ENCODE results near the gene SLC6A16.

SLC6A16 gene

GRCh38 chr19:49342291-49342721 is 17.3 kb upstream of the SLC6A16 start:
- H3K27me3 ChIP-seq (replicated peaks; ENCODE audit: control insufficient read depth, insufficient read depth, low read length): no peaks in the 10 kb centered on the region
- no peaks in the 10 kb centered on the region for H3K9me3 ChIP-seq (ENCODE audit: control insufficient read depth, low read length)
- H3K36me3 ChIP-seq (ENCODE audit: control insufficient read depth, insufficient read depth, low read length, severe bottlenecking): peaks cover 43% of the 10 kb centered on the region
- no peak overlapping the region for H3K9ac ChIP-seq (ENCODE audit: low read length)
- peaks cover 3% of the 10 kb centered on the region for H3K4me1 ChIP-seq (ENCODE audit: control insufficient read depth, insufficient read depth, low read length)
- no peak for DNase-seq (ENCODE audit: low read depth)
- H3K4me3 ChIP-seq (ENCODE audit: low read length): no peak overlapping the region

GRCh38 chr19:49340865-49341718 is 16.1 kb upstream of the SLC6A16 start:
- DNase-seq (ENCODE audit: low read depth): no peak
- no peak overlapping the region for H3K9ac ChIP-seq (ENCODE audit: low read length)
- no peak overlapping the region for H3K4me3 ChIP-seq (ENCODE audit: low read length)
- no peaks in the 10 kb centered on the region for H3K27me3 ChIP-seq (replicated peaks; ENCODE audit: control insufficient read depth, insufficient read depth, low read length)
- no peaks in the 10 kb centered on the region for H3K9me3 ChIP-seq (ENCODE audit: control insufficient read depth, low read length)
- peaks cover 3% of the 10 kb centered on the region for H3K4me1 ChIP-seq (ENCODE audit: control insufficient read depth, insufficient read depth, low read length)
- H3K36me3 ChIP-seq (ENCODE audit: control insufficient read depth, insufficient read depth, low read length, severe bottlenecking): peaks cover 34% of the 10 kb centered on the region

GRCh38 chr19:49340069-49340864 is 15.3 kb upstream of the SLC6A16 start:
- peaks cover 34% of the 10 kb centered on the region for H3K36me3 ChIP-seq (ENCODE audit: control insufficient read depth, insufficient read depth, low read length, severe bottlenecking)
- H3K9ac ChIP-seq (ENCODE audit: low read length): no peak overlapping the region
- no peaks in the 10 kb centered on the region for H3K27me3 ChIP-seq (replicated peaks; ENCODE audit: control insufficient read depth, insufficient read depth, low read length)
- H3K9me3 ChIP-seq (ENCODE audit: control insufficient read depth, low read length): no peaks in the 10 kb centered on the region
- H3K4me3 ChIP-seq (ENCODE audit: low read length): peak overlapping the region; percentile 50
- peaks cover 3% of the 10 kb centered on the region for H3K4me1 ChIP-seq (ENCODE audit: control insufficient read depth, insufficient read depth, low read length)
- peak; percentile 19 for DNase-seq (ENCODE audit: low read depth)

- peak overlapping the region; percentile 29 for H3K9ac ChIP-seq (ENCODE audit: low read length)
- peaks cover 26% of the 10 kb centered on the region for H3K36me3 ChIP-seq (ENCODE audit: control insufficient read depth, insufficient read depth, low read length, severe bottlenecking)
- H3K4me1 ChIP-seq (ENCODE audit: control insufficient read depth, insufficient read depth, low read length): peaks cover 3% of the 10 kb centered on the region
- H3K27me3 ChIP-seq (replicated peaks; ENCODE audit: control insufficient read depth, insufficient read depth, low read length): no peaks in the 10 kb centered on the region
- peak overlapping the region; percentile 50 for H3K4me3 ChIP-seq (ENCODE audit: low read length)
- H3K9me3 ChIP-seq (ENCODE audit: control insufficient read depth, low read length): no peaks in the 10 kb centered on the region
- peak; percentile 33 for DNase-seq (ENCODE audit: low read depth)
Measured at GRCh38 chr19:49339301-49340068, 14.5 kb upstream of the SLC6A16 start.

- peak; percentile 14 for DNase-seq (ENCODE audit: low read depth)
- peak overlapping the region; percentile 29 for H3K9ac ChIP-seq (ENCODE audit: low read length)
- peak overlapping the region; percentile 50 for H3K4me3 ChIP-seq (ENCODE audit: low read length)
- no peaks in the 10 kb centered on the region for H3K27me3 ChIP-seq (replicated peaks; ENCODE audit: control insufficient read depth, insufficient read depth, low read length)
- no peaks in the 10 kb centered on the region for H3K9me3 ChIP-seq (ENCODE audit: control insufficient read depth, low read length)
- peaks cover 3% of the 10 kb centered on the region for H3K4me1 ChIP-seq (ENCODE audit: control insufficient read depth, insufficient read depth, low read length)
- peaks cover 24% of the 10 kb centered on the region for H3K36me3 ChIP-seq (ENCODE audit: control insufficient read depth, insufficient read depth, low read length, severe bottlenecking)
Measured at GRCh38 chr19:49338691-49339300, 13.8 kb upstream of the SLC6A16 start.

GRCh38 chr19:49338023-49338677 is 13.2 kb upstream of the SLC6A16 start:
- H3K9me3 ChIP-seq (ENCODE audit: control insufficient read depth, low read length): no peaks in the 10 kb centered on the region
- no peak overlapping the region for H3K9ac ChIP-seq (ENCODE audit: low read length)
- no peak overlapping the region for H3K4me3 ChIP-seq (ENCODE audit: low read length)
- no peaks in the 10 kb centered on the region for H3K27me3 ChIP-seq (replicated peaks; ENCODE audit: control insufficient read depth, insufficient read depth, low read length)
- DNase-seq (ENCODE audit: low read depth): no peak
- peaks cover 20% of the 10 kb centered on the region for H3K36me3 ChIP-seq (ENCODE audit: control insufficient read depth, insufficient read depth, low read length, severe bottlenecking)
- peaks cover 3% of the 10 kb centered on the region for H3K4me1 ChIP-seq (ENCODE audit: control insufficient read depth, insufficient read depth, low read length)

- Histone ChIP-seq H3K4me1 (ENCODE audit: control insufficient read depth, insufficient read depth, low read length) (peaks cover 3% of the 10 kb centered on the region), H3K9ac (ENCODE audit: low read length) (no peak overlapping the region), H3K36me3 (ENCODE audit: control insufficient read depth, insufficient read depth, low read length, severe bottlenecking) (peaks cover 15% of the 10 kb centered on the region), H3K4me3 (ENCODE audit: low read length) (no peak overlapping the region), H3K27me3 (replicated peaks; ENCODE audit: control insufficient read depth, insufficient read depth, low read length) (no peaks in the 10 kb centered on the region), H3K9me3 (ENCODE audit: control insufficient read depth, low read length) (no peaks in the 10 kb centered on the region)
- DNase-seq (ENCODE audit: low read depth): no peak
Measured at GRCh38 chr19:49337267-49338022, 12.5 kb upstream of the SLC6A16 start.

GRCh38 chr19:49336482-49337266 is 11.7 kb upstream of the SLC6A16 start:
- Histone ChIP-seq H3K9me3 (ENCODE audit: control insufficient read depth, low read length) (no peaks in the 10 kb centered on the region), H3K36me3 (ENCODE audit: control insufficient read depth, insufficient read depth, low read length, severe bottlenecking) (peaks cover 10% of the 10 kb centered on the region)

GRCh38 chr19:49335784-49336481 is 10.9 kb upstream of the SLC6A16 start:
- Histone ChIP-seq H3K9me3 (ENCODE audit: control insufficient read depth, low read length) (no peaks in the 10 kb centered on the region), H3K4me3 (ENCODE audit: low read length) (no peak overlapping the region), H3K36me3 (ENCODE audit: control insufficient read depth, insufficient read depth, low read length, severe bottlenecking) (peaks cover 3% of the 10 kb centered on the region), H3K4me1 (ENCODE audit: control insufficient read depth, insufficient read depth, low read length) (peaks cover 3% of the 10 kb centered on the region), H3K9ac (ENCODE audit: low read length) (no peak overlapping the region), H3K27me3 (replicated peaks; ENCODE audit: control insufficient read depth, insufficient read depth, low read length) (no peaks in the 10 kb centered on the region)
- DNase-seq (ENCODE audit: low read depth): no peak

More at GRCh38 chr19:49336482-49337266, 11.7 kb upstream of the SLC6A16 start:
- Histone ChIP-seq H3K9ac (ENCODE audit: low read length) (no peak overlapping the region), H3K4me1 (ENCODE audit: control insufficient read depth, insufficient read depth, low read length) (peaks cover 3% of the 10 kb centered on the region), H3K4me3 (ENCODE audit: low read length) (no peak overlapping the region), H3K27me3 (replicated peaks; ENCODE audit: control insufficient read depth, insufficient read depth, low read length) (no peaks in the 10 kb centered on the region)
- DNase-seq (ENCODE audit: low read depth): no peak

Measured in adipocyte (in vitro differentiated cells).